Gastroesophageal sphincter (tissue), 4 donors: ENCODE data around the gene ACIN1. TPM values are rescaled to one million over a fixed set of nuclear protein-coding genes. Genes with fewer than 3 reads are reported as not detected.

Experiments
- ATAC-seq: fragments of 150-250 bp; one replicate; pipeline ENCODE4 v1.9.1; 2016; ENCODE audit warnings: mild to moderate bottlenecking, moderate library complexity
- H3K27ac ChIP-seq, 4 donors: fragments of 200-600 bp; sonication (generic) in 3 of 4; 1 replicate in 3 of 4; 2 replicates in 1 of 4; pipeline ENCODE4 v1.5.1; 2016 to 2019
- H3K27me3 ChIP-seq: fragments of 200-600 bp; sonication (generic); one replicate; pipeline ENCODE4 v1.5.1; 2019
- H3K36me3 ChIP-seq, 2 donors: fragments of 200-600 bp; sonication (generic); one replicate each; pipeline ENCODE4 v1.5.1; 2019; ENCODE audit warnings: control low read depth in 1 of 2
- H3K4me1 ChIP-seq, 3 donors: fragments of 200-600 bp; sonication (generic); 1 replicate in 2 of 3; 2 replicates in 1 of 3; pipeline ENCODE4 v1.5.1; 2016 to 2019; ENCODE audit warnings: control low read depth in 2 of 3
- H3K4me3 ChIP-seq, 2 donors: fragments of 200-600 bp; sonication (generic); one replicate each; pipeline ENCODE4 v1.5.1; 2019; ENCODE audit warnings: mild to moderate bottlenecking in 1 of 2, moderate library complexity in 1 of 2
- H3K9me3 ChIP-seq, 3 donors: fragments of 200-600 bp; sonication (generic); one replicate each; pipeline ENCODE4 v1.5.1; 2017 to 2019; ENCODE audit warnings: control low read depth in 2 of 3
- EP300 ChIP-seq: sonication (generic); formaldehyde crosslinking; IDR thresholded peaks from one replicate; pipeline ENCODE4 v1.6.1; 2017; ENCODE audit warnings: antibody characterized with exemption, mild to moderate bottlenecking
- POLR2A ChIP-seq, 2 donors: fragments of 450-650 bp; IDR thresholded peaks; one replicate each; pipeline ENCODE4 v1.6.1; 2017; ENCODE audit warnings: antibody characterized with exemption in 2 of 2, mild to moderate bottlenecking in 2 of 2, moderate library complexity in 1 of 2
- POLR2AphosphoS5 ChIP-seq: sonication (generic); formaldehyde crosslinking; IDR thresholded peaks from one replicate; pipeline ENCODE4 v1.6.1; 2017; ENCODE audit warnings: antibody characterized with exemption
- WGBS, 2 donors: methylation state at CpG; one replicate each; pipeline ENCODE4 v1.1.5; 2018; ENCODE audit warnings: low coverage in 1 of 2; 5-methylcytosine and 5-hydroxymethylcytosine counted together
- total RNA-seq, 4 donors: library from RNA; depleted of rRNA; stranded (reverse); fragments of >200 nt; gene quantifications; one replicate each; pipeline ENCODE4 v1.1.0, GENCODE V29; 2016
- TF ChIP-seq, protein P1 (sequence below), 4 experiments: fragments of 200-600 bp in 2 of 4; fragments of 450-650 bp in 2 of 4; sonication (generic) in 1 of 4; IDR thresholded peaks; one replicate each; pipeline ENCODE4 v1.5.1; 2017 to 2019; ENCODE audit warnings: antibody characterized with exemption in 4 of 4, mild to moderate bottlenecking in 2 of 4, moderate library complexity in 2 of 4

Gene ACIN1
- total RNA-seq, 4 donors from 2014 or later = 55.7 to 121 (median 91.8) TPM

DNA sequence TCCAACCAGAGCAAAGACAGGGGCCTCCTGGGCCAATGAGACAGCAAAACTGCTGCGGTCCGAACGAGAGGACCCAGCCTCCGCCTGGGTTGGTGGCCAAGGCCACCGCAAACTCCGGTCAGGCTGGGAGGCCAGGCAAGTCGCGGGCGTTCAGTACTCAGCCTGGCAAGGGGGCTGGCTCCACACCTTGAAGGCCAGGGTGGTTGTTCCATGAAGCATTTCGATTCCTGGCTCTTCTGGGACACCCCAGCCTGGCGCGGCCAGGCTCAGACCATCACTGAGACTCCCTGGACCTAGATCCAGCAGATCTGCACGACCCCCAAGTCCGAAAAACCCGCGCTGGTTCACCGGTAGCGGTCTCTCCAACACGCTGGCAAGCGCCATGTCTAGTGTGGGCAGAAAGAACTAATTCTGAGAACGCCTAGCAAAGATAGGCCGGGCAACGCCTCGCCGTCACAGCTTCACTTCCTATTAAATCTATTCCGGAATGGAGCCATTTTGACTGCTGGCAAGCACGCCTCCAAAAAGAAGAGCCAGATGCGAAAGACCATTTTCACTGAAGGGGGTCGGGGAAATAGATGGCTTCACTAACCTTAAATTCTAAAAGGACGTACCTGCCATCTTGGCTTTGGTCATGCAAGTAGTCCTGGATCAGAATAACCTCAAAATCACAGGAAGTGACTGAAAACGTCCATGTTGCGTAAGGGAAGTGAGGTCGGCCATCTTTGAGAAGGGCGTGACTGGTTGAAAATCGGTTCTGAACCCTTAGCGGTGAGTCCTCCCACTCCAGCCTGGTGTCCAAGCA is 60.2 kb downstream of the ACIN1 start, which contains the start of gene PSMB5:
Gene PSMB5, minus strand, starts transcription at position 403 of the 805 bp plus-strand sequence. Its CDS starts 19 bp downstream, at position 384.
- TF ChIP-seq, protein P1, sequence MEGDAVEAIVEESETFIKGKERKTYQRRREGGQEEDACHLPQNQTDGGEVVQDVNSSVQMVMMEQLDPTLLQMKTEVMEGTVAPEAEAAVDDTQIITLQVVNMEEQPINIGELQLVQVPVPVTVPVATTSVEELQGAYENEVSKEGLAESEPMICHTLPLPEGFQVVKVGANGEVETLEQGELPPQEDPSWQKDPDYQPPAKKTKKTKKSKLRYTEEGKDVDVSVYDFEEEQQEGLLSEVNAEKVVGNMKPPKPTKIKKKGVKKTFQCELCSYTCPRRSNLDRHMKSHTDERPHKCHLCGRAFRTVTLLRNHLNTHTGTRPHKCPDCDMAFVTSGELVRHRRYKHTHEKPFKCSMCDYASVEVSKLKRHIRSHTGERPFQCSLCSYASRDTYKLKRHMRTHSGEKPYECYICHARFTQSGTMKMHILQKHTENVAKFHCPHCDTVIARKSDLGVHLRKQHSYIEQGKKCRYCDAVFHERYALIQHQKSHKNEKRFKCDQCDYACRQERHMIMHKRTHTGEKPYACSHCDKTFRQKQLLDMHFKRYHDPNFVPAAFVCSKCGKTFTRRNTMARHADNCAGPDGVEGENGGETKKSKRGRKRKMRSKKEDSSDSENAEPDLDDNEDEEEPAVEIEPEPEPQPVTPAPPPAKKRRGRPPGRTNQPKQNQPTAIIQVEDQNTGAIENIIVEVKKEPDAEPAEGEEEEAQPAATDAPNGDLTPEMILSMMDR (IDR thresholded peaks at IDR 0.05) = no peak
- TF ChIP-seq POLR2A (IDR thresholded peaks at IDR 0.05) = peak; percentile 31 to 34
- TF ChIP-seq EP300 = no peak
- TF ChIP-seq POLR2AphosphoS5 = peak; percentile 57
- Histone ChIP-seq H3K4me3 (peak within 1 kb of the TSS; percentile 65 to 85), H3K27me3 (no peaks in the 10 kb centered on the region), H3K36me3 (peaks cover 0 to 38% of the 10 kb centered on the region in 2 donors), H3K4me1 (peaks cover 0 to 37% (median 6%) of the 10 kb centered on the region in 3 donors), H3K27ac (peak within 1 kb of the TSS; percentile 70 to 93 (median 92)), H3K9me3 (no peaks in the 10 kb centered on the region)
- peak; percentile 98 for ATAC-seq
- 1% methylated on average over 11 to 15 of the region's 36 CpGs for WGBS, 2 donors

DNA sequence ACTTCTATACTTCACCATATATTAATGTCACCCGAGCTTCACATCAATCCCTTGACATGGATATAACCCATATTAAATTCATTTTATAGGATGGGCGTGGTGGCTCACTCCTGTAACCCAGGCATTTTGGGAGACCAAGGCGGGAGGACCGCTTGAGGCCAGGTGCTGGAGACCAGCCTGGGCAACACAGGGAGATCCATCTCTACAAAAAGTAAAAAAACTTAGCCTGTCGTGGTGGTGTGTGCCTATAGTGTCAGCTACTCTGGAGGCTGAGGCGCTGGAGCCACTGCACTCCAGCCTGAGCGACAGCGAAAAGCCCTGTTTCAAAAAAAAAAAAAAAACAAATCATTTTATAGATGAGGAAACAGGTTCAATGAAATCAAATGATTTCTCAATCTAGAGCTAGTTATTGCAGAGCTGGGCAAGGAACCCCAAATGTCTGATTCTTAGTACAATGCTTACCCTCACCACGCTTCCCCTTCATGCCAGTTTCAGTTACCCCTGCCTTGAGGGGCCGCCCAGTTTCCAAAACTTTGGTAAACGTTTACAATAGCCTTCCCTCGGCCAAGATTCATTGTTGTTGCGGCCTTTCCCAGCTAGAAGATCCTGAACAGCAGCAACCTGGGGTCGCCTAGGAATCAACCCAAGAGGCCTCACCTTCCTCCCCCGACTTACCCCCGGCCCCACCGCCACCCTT is 61.0 kb downstream of the ACIN1 start:
- H3K27ac ChIP-seq = peak overlapping the region; percentile 70 to 93 (median 92)
- ATAC-seq = no peak

DNA sequence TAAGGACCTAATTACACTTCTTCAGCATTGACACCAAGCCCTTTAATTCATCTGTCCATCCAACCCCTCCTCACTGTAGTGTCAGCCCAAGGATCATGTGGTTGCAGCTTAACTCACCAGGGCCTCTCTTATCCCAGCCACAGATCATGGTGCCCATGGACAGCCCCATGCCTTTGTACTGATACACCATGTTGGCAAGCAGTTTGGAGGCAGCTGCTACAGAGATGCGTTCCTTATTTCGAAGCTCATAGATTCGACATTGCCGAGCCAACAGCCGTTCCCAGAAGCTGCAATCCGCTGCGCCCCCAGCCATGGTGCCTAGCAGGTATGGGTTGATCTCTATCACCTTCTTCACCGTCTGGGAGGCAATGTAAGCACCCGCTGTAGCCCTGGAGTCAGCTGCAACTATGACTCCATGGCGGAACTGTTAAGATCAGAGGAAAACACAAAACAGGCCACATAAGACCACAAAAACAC is 61.6 kb downstream of the ACIN1 start:
- Histone ChIP-seq H3K4me3 (peak overlapping the region in 1 of 2 donors; percentile 85), H3K9me3 (no peaks in the 10 kb centered on the region), H3K36me3 (peaks cover 0 to 51% of the 10 kb centered on the region in 2 donors), H3K27me3 (no peaks in the 10 kb centered on the region), H3K27ac (no peak overlapping the region), H3K4me1 (peaks cover 0 to 50% (median 6%) of the 10 kb centered on the region in 3 donors)
- WGBS, 2 donors = 85 to 94% methylated on average over 7 of the region's 10 CpGs
- ATAC-seq = no peak
- TF ChIP-seq POLR2AphosphoS5 (no peak), EP300 (no peak), POLR2A (IDR thresholded peaks at IDR 0.05) (no peak)
- TF ChIP-seq, protein P1 (IDR thresholded peaks at IDR 0.05) = no peak

More for the DNA sequence above, 61.0 kb downstream of the ACIN1 start:
- peaks cover 0 to 44% (median 6%) of the 10 kb centered on the region in 3 donors for H3K4me1 ChIP-seq
- H3K9me3 ChIP-seq = no peaks in the 10 kb centered on the region
- peaks cover 0 to 45% of the 10 kb centered on the region in 2 donors for H3K36me3 ChIP-seq
- TF ChIP-seq, protein P1 (IDR thresholded peaks at IDR 0.05) = no peak
- TF ChIP-seq POLR2AphosphoS5 = no peak
- H3K4me3 ChIP-seq = peak overlapping the region; percentile 65 to 85
- H3K27me3 ChIP-seq = no peaks in the 10 kb centered on the region
- 39 to 46% methylated on average over 11 to 12 of the region's 17 CpGs for WGBS, 2 donors

DNA sequence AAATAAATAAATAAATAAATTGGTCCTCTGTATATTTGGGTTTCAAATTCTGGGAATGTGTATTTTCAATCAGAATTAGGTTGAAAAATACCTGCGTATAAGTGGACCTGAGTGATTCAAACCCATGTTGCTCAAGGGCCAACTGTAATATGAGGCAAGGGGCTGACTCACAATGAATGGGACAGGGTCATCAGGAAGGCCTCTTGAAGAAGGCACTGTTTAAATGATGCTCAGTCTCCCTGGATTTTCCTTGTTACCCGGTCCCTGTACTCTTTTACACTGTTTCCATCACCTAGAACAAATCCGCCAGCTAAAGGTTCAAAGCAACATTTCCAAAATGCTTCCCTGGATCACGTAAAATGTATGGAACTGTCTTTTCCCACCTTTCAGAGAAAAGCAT is 64.0 kb downstream of the ACIN1 start:
- Histone ChIP-seq H3K36me3 (peaks cover 0 to 72% of the 10 kb centered on the region in 2 donors), H3K4me3 (no peak overlapping the region), H3K4me1 (peaks cover 0 to 56% (median 6%) of the 10 kb centered on the region in 3 donors), H3K27me3 (no peaks in the 10 kb centered on the region), H3K9me3 (no peaks in the 10 kb centered on the region), H3K27ac (no peak overlapping the region)
- no peak for TF ChIP-seq POLR2AphosphoS5
- no peak for TF ChIP-seq POLR2A (IDR thresholded peaks at IDR 0.05)
- no peak for TF ChIP-seq EP300
- TF ChIP-seq, protein P1 (IDR thresholded peaks at IDR 0.05) = no peak
- ATAC-seq = no peak
- WGBS, 2 donors = 88 to 97% methylated on average over 4 of the region's 4 CpGs
